PC-3 (cell line): ENCODE results near the gene SMIM44. TPM values are rescaled to one million over a fixed set of nuclear protein-coding genes. Genes with fewer than 3 reads are reported as not detected.

Experiments
- ATAC-seq: fragments of 200-7000 bp; cut with Tn5 transposase; 2 replicates; pipeline ENCODE4 v1.9.1; 2020; ENCODE audit warnings: mild to moderate bottlenecking, moderate library complexity
- Bru-seq: library from RNA; stranded (reverse); fragments of 400-500 nt; gene quantifications from one replicate; lab custom pipeline; 2021; lab: Mats Ljungman, UMichigan
- BruChase-seq, 2 experiments: library from RNA; stranded (reverse); fragments of 400-500 nt; gene quantifications; one replicate each; lab custom pipeline; 2021; lab: Mats Ljungman, UMichigan
- BruUV-seq: library from RNA; stranded (reverse); fragments of 400-500 nt; replicated peaks from 2 replicates; lab custom pipeline; 2021; lab: Mats Ljungman, UMichigan
- CTCF ChIA-PET: fragments of 300-600 bp; sonication (Branson Sonifier 250); formaldehyde crosslinking; loops from one replicate; lab custom pipeline; 2022; ENCODE audit warnings: antibody characterized with exemption; lab: Charles Lee
- POLR2A ChIA-PET: fragments of 300-600 bp; sonication (Branson Sonifier 250); formaldehyde crosslinking; loops from one replicate; lab custom pipeline; 2022; ENCODE audit warnings: antibody characterized with exemption; ENCODE audit not compliant: unreplicated experiment; lab: Charles Lee
- DNase-seq: peaks from one replicate; pipeline ENCODE4 v3.0.0-alpha.2; 2015
- H2AFZ ChIP-seq: fragments of 300-600 bp; sonication (generic); 2 replicates; pipeline ENCODE4 v1.6.0; 2016; ENCODE audit warnings: antibody characterized with exemption, low read length
- H3F3A ChIP-seq: fragments of 300-600 bp; sonication (generic); one replicate; pipeline ENCODE4 v1.6.0; 2017; ENCODE audit warnings: antibody characterized with exemption, low read length, control low read depth, mild to moderate bottlenecking; ENCODE audit not compliant: unreplicated experiment
- H3K27ac ChIP-seq: fragments of 300-600 bp; sonication (generic); 2 replicates; pipeline ENCODE4 v1.5.1; 2016; ENCODE audit warnings: mild to moderate bottlenecking, low read length
- H3K27me3 ChIP-seq: fragments of 300-600 bp; sonication (generic); 2 replicates; pipeline ENCODE4 v1.6.1; 2016; ENCODE audit warnings: low read length, mixed read lengths
- H3K36me3 ChIP-seq: fragments of 300-600 bp; sonication (generic); 2 replicates; pipeline ENCODE4 v1.6.1; 2016; ENCODE audit warnings: low read depth, mixed run types, low read length, mixed read lengths
- H3K4me1 ChIP-seq: fragments of 300-600 bp; sonication (generic); 2 replicates; pipeline ENCODE4 v1.5.1; 2016; ENCODE audit warnings: low read length; ENCODE audit not compliant: insufficient read depth
- H3K4me2 ChIP-seq: fragments of 300-600 bp; sonication (generic); 2 replicates; pipeline ENCODE4 v1.6.0; 2016; ENCODE audit warnings: low read length
- H3K4me3 ChIP-seq: fragments of 300-600 bp; sonication (generic); 2 replicates; pipeline ENCODE4 v1.5.1; 2016; ENCODE audit warnings: mild to moderate bottlenecking, low read length, mixed read lengths
- H3K79me2 ChIP-seq: fragments of 300-600 bp; sonication (generic); 2 replicates; pipeline ENCODE4 v1.6.1; 2017; ENCODE audit warnings: low read length, mixed read lengths
- H3K9ac ChIP-seq: fragments of 300-600 bp; sonication (generic); 2 replicates; pipeline ENCODE4 v1.6.0; 2016; ENCODE audit warnings: mild to moderate bottlenecking, low read length
- H3K9me2 ChIP-seq: fragments of 300-600 bp; sonication (generic); replicated peaks from 2 replicates; pipeline ENCODE4 v1.6.1; 2016; ENCODE audit warnings: mixed run types, low read length, mixed read lengths
- H3K9me3 ChIP-seq: fragments of 300-600 bp; sonication (generic); 2 replicates; pipeline ENCODE4 v1.6.1; 2016; ENCODE audit warnings: low read length, mixed read lengths
- H4K20me1 ChIP-seq: fragments of 300-600 bp; sonication (generic); 2 replicates; pipeline ENCODE4 v1.6.1; 2016; ENCODE audit warnings: low read length, mixed read lengths
- CTCF ChIP-seq: fragments of 300-600 bp; sonication (generic); conservative IDR thresholded peaks from 2 replicates; pipeline ENCODE4 v1.5.1; 2017; ENCODE audit warnings: antibody characterized with exemption, low read depth, mild to moderate bottlenecking, low read length
- EZH2 ChIP-seq: fragments of 300-600 bp; sonication (generic); IDR thresholded peaks from one replicate; pipeline ENCODE4 v1.6.1; 2017; ENCODE audit warnings: antibody characterized with exemption, mild to moderate bottlenecking, low read length; ENCODE audit not compliant: unreplicated experiment
- EZH2phosphoT487 ChIP-seq: fragments of 300-600 bp; sonication (generic); IDR thresholded peaks from 2 replicates; pipeline ENCODE4 v1.6.1; 2018; ENCODE audit warnings: mild to moderate bottlenecking, antibody characterized with exemption, low read length, borderline replicate concordance
- intact Hi-C: fragments of 100-400 bp; cut with micrococcal nuclease; formaldehyde crosslinking; loops from 2 replicates; pipeline ENCODE4 v1.9.0; 2023
- long read RNA-seq: library from polyadenylated mRNA; unstranded; transcript quantifications from one replicate; pipeline ENCODE4 v2.0.0, GENCODE V29; 2021; ENCODE audit not compliant: unreplicated experiment
- total RNA-seq: library from RNA; depleted of rRNA; stranded (reverse); fragments of >200 nt; gene quantifications from 2 replicates; pipeline ENCODE4 v1.2.3, GENCODE V29; 2014; rRNA removed

SMIM44 gene
- not detected in 2 replicates for total RNA-seq
- Bru-seq, nascent RNA: percentile 27 among the genes with signal in this experiment
- percentile 36 among the genes with signal in this experiment for BruChase-seq, experiment 1, labeled RNA remaining after a 6-hour chase
- percentile 40 among the genes with signal in this experiment for BruChase-seq, experiment 2, labeled RNA remaining after a 2-hour chase
- long read RNA-seq, partial matches to known transcripts: 0 of 1 reads
- long read RNA-seq, other reads (novel, unspliced or antisense): 0 of 1 reads

- CTCF ChIA-PET: no interaction called here
Observed at GRCh38 chr19:3483226-3483628, at the start of gene SMIM44. TSS of gene SMIM44 (minus strand) at chr19:3483441. CDS start at chr19:3483403, 38 bp downstream.

GRCh38 chr19:3533033-3533432 lies 49.8 kb upstream of the SMIM44 start:
- Histone ChIP-seq H3K36me3 (no peaks in the 10 kb centered on the region), H3K27ac (no peak overlapping the region), H3K9me2 (no peaks in the 10 kb centered on the region), H3K79me2 (no peaks in the 10 kb centered on the region), H2AFZ (no peak overlapping the region), H3K4me3 (no peak overlapping the region), H3K9ac (no peak overlapping the region), H3K27me3 (no peaks in the 10 kb centered on the region), H3K4me2 (no peak overlapping the region), H4K20me1 (no peaks in the 10 kb centered on the region), H3K9me3 (no peaks in the 10 kb centered on the region), H3K4me1 (no peaks in the 10 kb centered on the region), H3F3A (no peaks in the 10 kb centered on the region)
- intact Hi-C loops: no loop called here
- DNase-seq (no peak), ATAC-seq (no peak)
- no TSS peak for BruUV-seq
- CTCF ChIA-PET: no interaction called here
- TF ChIP-seq CTCF (no peak), EZH2phosphoT487 (no peak), EZH2 (no peak)
- POLR2A ChIA-PET: no interaction called here

More at GRCh38 chr19:3483226-3483628, at the start of gene SMIM44:
- no peaks in the 10 kb centered on the region for H3K9me3 ChIP-seq
- DNase-seq (peak; percentile 15), ATAC-seq (peak; percentile 55)
- no peaks in the 10 kb centered on the region for H4K20me1 ChIP-seq
- H3K9me2 ChIP-seq: no peaks in the 10 kb centered on the region
- POLR2A ChIA-PET: no interaction called here
- H2AFZ ChIP-seq: peak within 1 kb of the TSS; percentile 81
- H3K79me2 ChIP-seq: no peaks in the 10 kb centered on the region
- H3K27ac ChIP-seq: no peak within 1 kb of the TSS
- no peaks in the 10 kb centered on the region for H3K36me3 ChIP-seq
- H3K9ac ChIP-seq: peak within 1 kb of the TSS; percentile 51
- no TSS peak for BruUV-seq
- H3K4me2 ChIP-seq: peak within 1 kb of the TSS; percentile 97
- no peaks in the 10 kb centered on the region for H3F3A ChIP-seq
- TF ChIP-seq EZH2phosphoT487: no peak
- no peak for TF ChIP-seq CTCF
- TF ChIP-seq EZH2: no peak
- intact Hi-C loops: no loop called here
- no peaks in the 10 kb centered on the region for H3K4me1 ChIP-seq
- H3K4me3 ChIP-seq: peak within 1 kb of the TSS; percentile 76
- H3K27me3 ChIP-seq: no peaks in the 10 kb centered on the region

DNA sequence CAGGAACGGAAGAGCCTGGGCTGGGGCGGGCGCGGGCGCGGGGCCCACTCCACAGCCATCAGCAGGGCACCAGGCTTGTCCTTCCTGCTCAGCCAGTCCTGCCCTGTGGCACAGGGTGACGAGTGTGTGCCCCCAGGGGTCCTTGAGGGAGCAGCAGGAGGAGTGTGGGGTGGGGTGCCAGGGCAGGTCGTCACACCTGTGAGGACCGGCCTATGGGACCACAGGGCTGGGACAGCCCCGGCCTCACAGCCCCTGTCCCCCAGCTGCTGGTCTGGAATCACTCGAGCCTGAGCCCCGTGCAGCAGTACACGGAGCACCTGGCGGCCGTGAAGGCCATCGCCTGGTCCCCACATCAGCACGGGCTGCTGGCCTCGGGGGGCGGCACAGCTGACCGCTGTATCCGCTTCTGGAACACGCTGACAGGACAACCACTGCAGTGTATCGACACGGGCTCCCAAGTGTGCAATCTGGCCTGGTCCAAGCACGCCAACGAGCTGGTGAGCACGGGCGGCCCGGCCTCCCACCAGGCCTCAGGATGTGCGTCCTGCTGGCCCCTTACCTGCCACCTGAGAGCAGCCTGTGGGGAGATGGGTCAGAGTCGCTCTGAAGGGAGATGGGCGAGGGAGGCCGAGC lies 49.0 kb upstream of the SMIM44 start:
- CTCF ChIA-PET: no interaction called here
- no peak overlapping the region for H2AFZ ChIP-seq
- ATAC-seq: no peak

More for the DNA sequence above, 49.0 kb upstream of the SMIM44 start:
- no peaks in the 10 kb centered on the region for H3K79me2 ChIP-seq
- no peak for TF ChIP-seq CTCF
- TF ChIP-seq EZH2: no peak
- no peak for TF ChIP-seq EZH2phosphoT487
- POLR2A ChIA-PET: no interaction called here
- no peaks in the 10 kb centered on the region; the same call in 1 of the 2 replicates for H3K36me3 ChIP-seq
- no peak overlapping the region for H3K4me3 ChIP-seq
- H3K9me2 ChIP-seq: no peaks in the 10 kb centered on the region
- H3K27ac ChIP-seq: no peak overlapping the region
- H3K27me3 ChIP-seq: no peaks in the 10 kb centered on the region
- H3K9me3 ChIP-seq: no peaks in the 10 kb centered on the region
- H3K9ac ChIP-seq: no peak overlapping the region
- H3K4me2 ChIP-seq: no peak overlapping the region
- no peak for DNase-seq
- H4K20me1 ChIP-seq: no peaks in the 10 kb centered on the region
- BruUV-seq: no TSS peak
- H3K4me1 ChIP-seq: no peaks in the 10 kb centered on the region
- intact Hi-C loops: no loop called here
- H3F3A ChIP-seq: no peaks in the 10 kb centered on the region
